OCI-LY7 (cell line): ENCODE measurements around the gene HIF1A.

Source experiments
- EZH2phosphoT487 ChIP-seq: fragments of 200-600 bp; sonication (generic); IDR thresholded peaks from 2 replicates; pipeline ENCODE4 v1.6.1; 2018; ENCODE audit warnings: low read depth, borderline replicate concordance, mild to moderate bottlenecking, mixed run types, antibody characterized with exemption, low read length, moderate library complexity, mixed read lengths
- TF ChIP-seq, protein P1 (sequence below): fragments of 200-600 bp; sonication (generic); conservative IDR thresholded peaks from 2 replicates; pipeline ENCODE4 v1.5.1; 2014; ENCODE audit warnings: mild to moderate bottlenecking, antibody characterized with exemption, low read length, moderate library complexity, mixed read lengths

DNA sequence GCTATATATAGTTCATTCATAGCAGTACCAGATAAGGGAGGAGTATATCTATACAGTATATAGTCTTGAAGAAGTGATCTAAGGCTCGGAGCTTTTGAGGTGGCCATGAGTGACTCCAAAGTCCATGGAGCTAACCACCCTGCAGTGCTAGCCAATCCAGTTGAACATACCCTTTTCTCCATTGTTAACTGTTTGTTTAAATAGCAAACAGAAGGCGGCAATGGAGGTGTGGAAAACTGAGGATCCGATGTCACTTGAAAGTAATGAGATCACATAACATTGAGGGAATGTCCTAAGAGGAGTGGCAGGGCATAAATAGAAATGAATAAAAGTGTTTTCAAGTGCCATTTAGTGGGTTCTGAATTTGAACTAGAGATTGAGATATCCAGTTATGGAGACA is 54.6 kb downstream of the HIF1A start:
- TF ChIP-seq, protein P1, sequence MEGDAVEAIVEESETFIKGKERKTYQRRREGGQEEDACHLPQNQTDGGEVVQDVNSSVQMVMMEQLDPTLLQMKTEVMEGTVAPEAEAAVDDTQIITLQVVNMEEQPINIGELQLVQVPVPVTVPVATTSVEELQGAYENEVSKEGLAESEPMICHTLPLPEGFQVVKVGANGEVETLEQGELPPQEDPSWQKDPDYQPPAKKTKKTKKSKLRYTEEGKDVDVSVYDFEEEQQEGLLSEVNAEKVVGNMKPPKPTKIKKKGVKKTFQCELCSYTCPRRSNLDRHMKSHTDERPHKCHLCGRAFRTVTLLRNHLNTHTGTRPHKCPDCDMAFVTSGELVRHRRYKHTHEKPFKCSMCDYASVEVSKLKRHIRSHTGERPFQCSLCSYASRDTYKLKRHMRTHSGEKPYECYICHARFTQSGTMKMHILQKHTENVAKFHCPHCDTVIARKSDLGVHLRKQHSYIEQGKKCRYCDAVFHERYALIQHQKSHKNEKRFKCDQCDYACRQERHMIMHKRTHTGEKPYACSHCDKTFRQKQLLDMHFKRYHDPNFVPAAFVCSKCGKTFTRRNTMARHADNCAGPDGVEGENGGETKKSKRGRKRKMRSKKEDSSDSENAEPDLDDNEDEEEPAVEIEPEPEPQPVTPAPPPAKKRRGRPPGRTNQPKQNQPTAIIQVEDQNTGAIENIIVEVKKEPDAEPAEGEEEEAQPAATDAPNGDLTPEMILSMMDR = no peak
- no peak for TF ChIP-seq EZH2phosphoT487
